ENCODE results near the gene ASB11.

Gene ASB11

GRCh38 chrX:15236146-15236545 lies 79.3 kb downstream of the ASB11 start:
- no peak for DNase-seq (ENCODE audit: low read depth, low spot score)
- WGBS (ENCODE audit: insufficient coverage, insufficient read length): no CpG with 5 or more reads among the region's 3 CpGs
- no peak overlapping the region for H3K4me3 ChIP-seq (ENCODE audit: low read length)
- no peak overlapping the region for H3K27ac ChIP-seq (ENCODE audit: low read length)
- no peaks in the 10 kb centered on the region for H3K4me1 ChIP-seq (ENCODE audit: control insufficient read depth, insufficient read depth, low read length)
- no peaks in the 10 kb centered on the region for H3K9me3 ChIP-seq (ENCODE audit: control insufficient read depth, insufficient read depth, low read length)
- H3K36me3 ChIP-seq (ENCODE audit: control insufficient read depth, insufficient read depth, low read length): no peaks in the 10 kb centered on the region
- H3K27me3 ChIP-seq (ENCODE audit: control insufficient read depth, insufficient read depth, low read length): no peaks in the 10 kb centered on the region

- no peaks in the 10 kb centered on the region for H3K4me1 ChIP-seq (ENCODE audit: control insufficient read depth, insufficient read depth, low read length)
- H3K27ac ChIP-seq (ENCODE audit: low read length): no peak overlapping the region
- H3K9me3 ChIP-seq (ENCODE audit: control insufficient read depth, insufficient read depth, low read length): no peaks in the 10 kb centered on the region
- no peaks in the 10 kb centered on the region for H3K27me3 ChIP-seq (ENCODE audit: control insufficient read depth, insufficient read depth, low read length)
- no CpG with 5 or more reads among the region's 1 CpG for WGBS (ENCODE audit: insufficient coverage, insufficient read length)
- H3K4me3 ChIP-seq (ENCODE audit: low read length): no peak overlapping the region
- DNase-seq (ENCODE audit: low read depth, low spot score): no peak
- H3K36me3 ChIP-seq (ENCODE audit: control insufficient read depth, insufficient read depth, low read length): no peaks in the 10 kb centered on the region
Measured at GRCh38 chrX:15235001-15235400, 80.4 kb downstream of the ASB11 start.

GRCh38 chrX:15233416-15234015 lies 81.9 kb downstream of the ASB11 start:
- Histone ChIP-seq H3K4me3 (ENCODE audit: low read length) (no peak overlapping the region), H3K27me3 (ENCODE audit: control insufficient read depth, insufficient read depth, low read length) (no peaks in the 10 kb centered on the region), H3K36me3 (ENCODE audit: control insufficient read depth, insufficient read depth, low read length) (no peaks in the 10 kb centered on the region), H3K9me3 (ENCODE audit: control insufficient read depth, insufficient read depth, low read length) (no peaks in the 10 kb centered on the region), H3K4me1 (ENCODE audit: control insufficient read depth, insufficient read depth, low read length) (no peaks in the 10 kb centered on the region), H3K27ac (ENCODE audit: low read length) (no peak overlapping the region)
- no peak for DNase-seq (ENCODE audit: low read depth, low spot score)
- no CpG with 5 or more reads among the region's 3 CpGs for WGBS (ENCODE audit: insufficient coverage, insufficient read length)
